ENCODE results near the gene TPPP.
"Not testable (repeated sequence)": the region's sequence is repeated elsewhere in the genome, so short reads cannot be mapped to it uniquely, and the experiment has no call there.

The TPPP gene

DNA sequence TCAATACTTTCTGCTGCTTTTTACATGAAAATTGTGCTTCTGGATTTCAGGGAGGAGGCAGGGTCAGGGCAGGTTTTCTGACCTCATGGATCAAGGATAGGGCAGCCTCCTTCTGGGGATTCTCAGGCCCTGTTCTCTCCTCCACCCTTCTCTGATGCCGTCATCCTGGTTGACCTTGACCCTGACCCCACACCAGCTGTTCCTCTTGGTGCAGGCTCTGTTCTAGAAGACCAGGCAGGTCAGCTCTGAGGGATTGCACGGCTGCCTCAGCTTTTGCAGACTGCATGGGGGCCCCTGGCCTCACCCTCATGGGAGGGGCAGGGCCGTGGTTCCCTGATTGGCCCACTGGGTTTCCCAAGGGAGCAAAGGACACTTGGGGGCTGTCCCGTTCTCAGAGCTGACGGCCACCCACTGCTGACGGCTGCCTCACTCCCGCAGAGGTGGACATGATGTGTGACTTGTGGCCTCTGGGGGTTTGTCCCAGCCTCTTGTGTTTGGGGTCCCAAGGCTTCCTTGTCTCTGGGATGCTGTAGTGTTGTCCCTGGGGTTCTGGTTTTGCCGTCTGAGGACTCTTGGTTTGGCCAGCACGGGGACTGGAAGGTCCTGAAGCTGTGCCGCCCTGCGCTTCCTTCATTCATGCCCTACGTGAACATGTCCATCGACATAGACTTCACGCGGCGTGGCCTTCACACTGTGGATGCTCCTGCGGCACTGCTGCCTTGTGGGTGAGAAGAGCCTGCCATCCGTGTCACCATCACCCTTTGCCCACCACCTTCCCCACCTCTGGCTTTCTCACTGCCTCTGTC is 46.6 kb downstream of the TPPP start:
- DNase-seq (ENCODE audit: low read depth in 1 of 2, low spot score in 1 of 2) = no peak

DNA sequence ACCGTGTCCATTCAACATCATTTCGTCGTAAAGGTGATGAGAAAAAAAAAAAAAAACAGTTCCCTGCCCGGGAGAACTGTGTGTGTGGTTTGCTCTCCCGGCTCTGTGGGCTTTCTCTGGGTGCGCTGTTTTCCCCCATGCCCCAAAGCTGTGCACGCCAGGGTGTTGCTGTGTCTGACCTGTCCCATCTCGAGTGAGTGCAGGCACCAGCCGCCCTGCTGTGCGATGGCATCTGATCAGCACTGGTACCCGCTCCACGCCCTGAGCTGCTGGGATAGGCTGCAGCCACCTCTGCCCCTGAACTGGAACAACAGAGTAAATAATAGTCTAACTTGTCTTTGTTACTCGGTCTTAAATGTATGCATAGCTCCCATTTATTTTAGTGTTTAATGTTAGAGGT is 47.7 kb downstream of the TPPP start:
- no peak for DNase-seq (ENCODE audit: low read depth in 1 of 2, low spot score in 1 of 2)

DNA sequence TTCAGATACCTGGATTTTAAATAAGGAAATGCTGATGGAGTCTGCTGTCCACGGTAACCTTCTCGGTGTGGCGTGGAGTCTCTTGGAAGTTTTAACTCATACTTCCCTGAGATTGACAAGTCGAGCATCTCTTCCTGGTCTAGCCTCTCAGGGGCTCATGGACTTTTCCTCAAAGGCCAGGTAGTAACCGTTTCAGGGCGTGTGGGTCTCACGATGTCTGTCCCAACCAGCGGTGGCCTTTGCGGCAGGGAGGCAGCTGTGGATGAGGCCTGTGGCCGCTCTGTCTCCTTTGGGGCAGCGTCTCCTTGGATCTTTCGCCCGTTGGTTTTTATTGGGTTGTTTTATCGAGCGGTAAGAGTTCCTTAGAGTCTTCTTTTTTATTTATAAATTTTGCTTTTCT is 48.2 kb downstream of the TPPP start:
- DNase-seq (ENCODE audit: low read depth in 1 of 2, low spot score in 1 of 2) = no peak

DNA sequence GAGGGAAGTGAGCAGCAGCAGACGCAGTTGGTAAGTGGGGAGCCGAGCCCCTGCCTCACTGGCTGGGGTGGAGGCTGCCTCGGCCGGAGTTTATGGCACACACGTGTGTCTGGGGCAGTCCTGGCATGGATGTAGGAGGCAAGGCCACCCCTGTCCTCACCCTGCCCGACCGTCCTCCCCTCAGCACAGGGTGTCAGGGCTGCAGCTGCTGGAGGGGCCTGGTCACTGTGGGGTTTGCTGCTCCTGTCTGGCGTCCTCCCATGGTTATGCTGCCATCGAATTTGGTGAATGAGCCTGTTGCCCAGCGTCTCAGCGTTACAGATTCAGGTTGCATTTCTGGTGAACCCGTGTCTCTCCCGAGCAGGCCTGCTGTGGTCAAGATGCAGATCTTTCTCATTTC is 48.6 kb downstream of the TPPP start:
- DNase-seq (ENCODE audit: low read depth in 1 of 2, low spot score in 1 of 2) = no peak

DNA sequence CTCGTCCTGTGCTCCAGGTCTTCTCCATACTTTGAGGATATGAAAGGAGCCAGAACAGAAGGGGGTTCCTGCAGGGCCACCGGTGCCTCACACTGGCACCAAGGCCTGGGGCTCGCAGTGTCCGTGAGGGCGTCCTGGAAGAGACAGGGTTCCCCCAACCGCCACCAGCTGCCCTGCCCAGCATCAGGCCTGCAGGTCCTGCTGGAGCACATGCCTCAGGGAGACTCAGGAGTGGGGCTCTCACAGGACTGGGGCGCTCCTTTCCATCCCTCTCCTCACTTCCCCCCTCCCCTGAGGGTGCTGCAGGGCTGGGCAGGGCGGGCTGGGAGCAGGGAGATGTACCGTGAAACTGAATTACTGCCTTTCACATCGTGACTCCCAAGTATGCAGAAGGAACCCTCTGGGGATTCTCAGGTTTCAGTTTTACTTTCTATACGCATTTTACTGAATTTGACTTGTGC is 49.3 kb downstream of the TPPP start:
- DNase-seq (ENCODE audit: low read depth in 1 of 2, low spot score in 1 of 2) = no peak

DNA sequence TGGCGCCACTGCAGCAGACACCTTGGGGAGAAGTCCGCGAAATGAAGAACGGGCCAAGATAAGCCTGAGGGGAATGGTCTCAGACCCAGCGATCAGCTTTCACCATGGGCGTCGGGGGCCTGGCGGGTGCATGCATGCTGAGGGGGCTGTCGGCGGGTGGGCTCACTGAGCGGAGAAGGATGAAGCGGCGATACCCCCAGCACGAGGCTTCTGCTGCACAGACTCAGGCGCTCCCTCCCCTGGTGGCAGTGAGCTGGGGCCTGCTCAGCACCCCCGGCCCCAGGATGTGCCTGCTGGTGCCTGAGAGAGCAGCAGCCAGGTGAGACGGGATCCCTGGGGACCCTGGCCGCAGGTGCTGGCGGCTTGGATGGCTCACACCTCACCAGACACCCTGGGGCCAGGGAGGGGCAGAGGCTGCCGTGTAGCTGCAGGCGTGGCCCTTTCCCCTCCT is 49.8 kb downstream of the TPPP start:
- no peak for DNase-seq (ENCODE audit: low read depth in 1 of 2, low spot score in 1 of 2)

DNA sequence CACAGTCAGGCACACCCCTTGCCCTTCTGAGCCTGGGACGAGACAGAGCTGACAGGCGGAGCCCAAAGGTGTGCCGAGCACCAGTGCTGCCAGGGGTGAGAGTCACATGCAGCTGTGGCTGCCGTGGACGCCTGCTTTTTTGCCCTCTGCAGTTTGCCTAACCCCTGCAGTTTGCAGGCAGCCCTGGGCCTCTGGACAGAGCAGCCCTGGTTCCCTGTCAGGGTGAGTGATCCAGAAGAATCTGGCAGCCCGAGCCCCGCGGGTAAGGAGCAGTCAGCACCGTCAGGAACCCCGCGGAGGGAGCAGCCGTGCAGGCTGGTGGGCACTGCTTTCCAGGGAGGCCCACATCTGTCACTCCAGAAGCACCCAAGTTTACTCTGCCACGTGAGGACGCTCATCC is 50.7 kb downstream of the TPPP start:
- no peak for DNase-seq (ENCODE audit: low read depth in 1 of 2, low spot score in 1 of 2)

DNA sequence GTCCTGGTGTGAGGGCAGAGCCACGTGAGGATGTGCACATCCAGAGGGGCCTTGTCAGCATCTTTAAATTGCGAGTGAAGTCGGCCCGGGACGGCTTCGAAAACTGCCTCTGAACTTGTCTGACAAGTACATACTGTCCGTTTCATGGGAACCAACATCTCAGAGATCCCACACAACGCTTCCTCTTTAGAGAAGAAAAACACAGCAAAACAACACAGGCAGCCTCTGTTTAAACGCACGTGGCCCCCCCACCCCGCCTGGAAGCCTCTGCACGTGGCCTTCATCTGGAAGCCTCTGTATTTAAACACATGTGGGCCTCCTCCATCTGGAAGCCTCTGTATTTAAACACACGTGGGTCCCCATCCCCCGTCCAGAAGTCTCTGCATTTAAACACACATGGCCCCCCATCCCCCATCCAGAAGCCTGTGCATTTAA is 51.8 kb downstream of the TPPP start:
- DNase-seq (ENCODE audit: low read depth in 1 of 2, low spot score in 1 of 2) = no peak

DNA sequence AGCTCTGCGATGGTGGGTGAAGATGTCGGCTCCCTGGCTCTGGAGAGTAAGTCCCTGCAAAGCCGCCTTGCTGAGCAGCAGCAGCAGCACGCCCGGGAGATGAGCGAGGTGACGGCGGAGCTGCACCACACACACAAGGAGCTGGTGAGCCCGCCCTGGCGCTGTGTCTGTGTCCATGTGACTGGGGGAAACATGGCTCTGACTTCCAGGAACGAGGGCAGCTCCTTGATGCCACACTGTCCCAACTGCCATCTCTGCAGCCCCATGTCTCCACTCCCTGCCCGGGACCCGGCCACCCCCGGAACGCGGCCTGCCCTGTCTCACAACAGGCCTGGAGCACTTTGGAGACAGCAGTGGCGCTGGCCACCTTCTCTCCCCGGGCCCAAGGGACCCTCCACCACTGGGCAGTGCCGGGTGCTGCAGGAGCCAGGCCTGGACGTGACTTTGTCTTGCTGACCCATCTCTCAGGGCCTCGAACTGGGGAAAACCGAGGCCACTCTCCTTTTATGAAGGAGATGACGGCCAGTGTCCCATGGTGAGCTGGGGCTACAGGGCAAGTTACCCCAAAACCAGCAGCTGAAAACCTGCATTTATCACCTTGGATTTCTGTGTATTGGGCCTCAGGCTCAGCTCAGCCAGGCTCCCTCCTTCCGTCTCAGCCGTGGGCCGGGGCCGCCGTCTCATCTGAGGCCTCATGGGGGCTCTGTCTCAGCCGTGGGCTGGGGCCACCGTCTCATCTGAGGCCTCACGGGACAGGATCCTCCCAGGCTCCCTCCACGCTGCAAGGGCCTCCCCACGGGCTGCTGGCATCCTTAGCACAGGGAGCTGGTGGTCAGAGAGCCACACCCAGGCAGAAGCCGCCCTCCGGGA is 52.5 kb downstream of the TPPP start:
- DNase-seq (ENCODE audit: low read depth in 1 of 2, low spot score in 1 of 2) = no peak

DNA sequence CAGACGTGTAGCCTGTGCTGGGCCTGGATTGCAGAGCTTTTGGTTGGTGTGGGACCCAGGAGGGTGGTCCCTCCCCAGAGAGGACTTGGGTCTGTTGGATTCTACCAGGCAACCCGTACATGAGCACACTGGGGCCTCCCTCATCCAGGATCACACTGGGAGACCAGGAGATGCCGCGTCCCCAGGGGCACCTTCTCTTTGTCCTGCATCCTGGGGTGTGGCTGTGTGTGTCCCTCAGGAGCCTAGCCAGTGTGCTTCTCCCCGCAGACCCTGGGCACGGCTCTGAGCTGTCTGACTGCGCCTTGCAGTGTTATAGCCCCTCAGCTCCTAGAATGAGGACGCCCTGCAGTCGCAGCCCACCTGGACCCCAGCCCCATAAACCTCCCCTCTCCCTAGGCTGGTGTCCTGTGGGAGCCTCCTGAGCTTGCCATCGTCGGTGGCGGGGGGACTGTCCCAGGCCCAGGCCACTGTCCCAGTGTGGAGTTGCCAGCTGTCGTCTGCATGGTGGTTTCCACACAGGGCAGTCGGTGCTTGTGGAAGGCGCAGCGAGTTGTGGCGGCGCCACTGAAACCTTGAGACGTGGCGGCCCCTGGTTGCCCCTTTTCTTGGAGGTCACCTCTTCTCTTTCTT is 53.5 kb downstream of the TPPP start:
- no peak for DNase-seq (ENCODE audit: low read depth in 1 of 2, low spot score in 1 of 2)

DNA sequence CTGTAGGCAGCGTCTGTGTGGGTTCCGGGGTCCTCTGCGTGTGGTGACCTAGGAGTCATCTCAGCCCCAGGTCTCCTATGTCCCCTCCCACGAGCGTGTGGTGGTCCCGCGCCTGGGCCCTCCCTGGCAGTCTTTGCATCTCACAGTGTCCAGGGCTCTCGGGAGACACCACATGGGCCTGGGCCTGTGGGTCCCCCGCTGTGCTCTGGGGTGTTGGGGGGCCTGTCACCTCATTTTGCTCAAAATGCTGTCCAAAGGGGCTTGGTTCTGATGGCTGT is 54.0 kb downstream of the TPPP start:
- no peak for DNase-seq (ENCODE audit: low read depth in 1 of 2, low spot score in 1 of 2)

DNA sequence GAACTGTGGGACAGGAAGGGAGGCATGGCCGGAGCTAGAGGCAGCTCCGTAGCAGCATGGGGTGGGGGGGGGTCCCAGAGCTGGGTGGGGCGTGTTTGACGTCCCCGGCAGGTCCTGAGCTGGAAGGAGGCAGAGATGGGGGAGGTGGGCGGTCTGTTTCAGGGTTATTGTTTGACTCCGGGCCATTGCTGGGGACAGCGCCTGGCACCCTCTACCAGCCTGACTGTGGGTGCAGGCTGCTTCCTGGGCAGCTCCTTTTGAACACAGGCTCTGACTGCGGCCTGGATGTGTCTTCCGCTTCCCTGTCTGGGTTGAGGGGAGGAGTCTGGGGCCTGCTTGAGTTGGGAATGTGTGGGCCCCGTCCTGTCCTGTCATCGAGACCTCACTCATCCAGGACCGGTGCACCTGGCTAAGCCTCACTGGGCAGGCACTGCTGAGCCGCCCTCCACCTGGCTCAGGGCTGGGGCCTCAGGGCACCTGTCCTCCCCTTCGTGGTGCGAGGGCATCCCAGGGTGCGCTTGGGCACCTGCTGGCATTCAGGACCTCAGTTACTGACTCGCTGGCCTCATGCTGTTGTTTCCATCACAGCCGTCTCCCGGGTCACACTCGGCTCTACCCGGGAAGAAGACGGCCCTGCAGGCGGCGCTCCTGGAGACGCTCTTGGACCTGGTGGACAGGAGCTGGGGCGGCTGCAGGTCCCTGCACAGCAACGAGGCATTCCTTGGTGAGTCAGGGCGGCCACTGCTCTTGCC is 54.5 kb downstream of the TPPP start:
- no peak for DNase-seq (ENCODE audit: low read depth in 1 of 2, low spot score in 1 of 2)

DNA sequence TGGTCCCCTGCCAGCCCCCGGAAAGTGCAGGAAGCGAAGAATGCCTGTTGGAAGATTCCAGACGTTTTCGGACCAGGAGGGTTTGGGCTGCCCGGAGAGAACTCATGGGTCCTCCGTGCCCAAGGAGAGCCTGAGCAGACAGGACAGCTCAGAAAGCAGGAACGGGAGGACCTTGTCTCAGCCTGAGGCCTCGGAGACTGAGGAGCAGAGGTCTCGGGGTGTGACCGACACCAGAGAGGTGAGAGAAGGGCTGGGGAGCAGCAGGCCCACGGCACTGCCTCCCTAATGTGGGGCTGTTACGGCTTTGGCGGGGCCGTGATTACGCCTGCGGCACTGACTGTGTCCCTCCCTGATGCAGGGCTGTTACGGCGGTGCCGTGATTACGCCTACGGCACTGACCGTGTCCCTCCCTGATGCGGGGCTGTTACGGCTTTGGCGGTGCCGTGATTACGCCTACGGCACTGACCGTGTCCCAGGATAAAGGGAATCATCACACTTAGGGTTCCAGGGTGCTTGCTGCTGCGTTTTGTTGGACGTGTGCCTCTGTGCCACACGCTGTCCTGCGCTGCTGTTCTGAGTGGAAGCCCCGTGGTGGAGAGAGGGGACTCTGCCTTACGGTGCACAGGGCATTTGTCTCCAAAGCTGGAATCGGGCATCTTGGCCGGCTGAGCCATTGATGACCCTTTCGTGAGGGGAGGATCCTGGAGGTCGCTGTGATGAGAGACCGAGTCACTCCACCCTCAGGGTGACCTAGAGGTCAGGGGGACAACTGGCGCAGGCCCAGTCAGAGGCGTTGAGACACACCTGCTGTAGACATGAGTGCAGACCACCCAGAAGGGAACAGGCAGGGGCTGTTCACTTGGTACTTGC is 55.3 kb downstream of the TPPP start:
- no peak for DNase-seq (ENCODE audit: low read depth in 1 of 2, low spot score in 1 of 2)

DNA sequence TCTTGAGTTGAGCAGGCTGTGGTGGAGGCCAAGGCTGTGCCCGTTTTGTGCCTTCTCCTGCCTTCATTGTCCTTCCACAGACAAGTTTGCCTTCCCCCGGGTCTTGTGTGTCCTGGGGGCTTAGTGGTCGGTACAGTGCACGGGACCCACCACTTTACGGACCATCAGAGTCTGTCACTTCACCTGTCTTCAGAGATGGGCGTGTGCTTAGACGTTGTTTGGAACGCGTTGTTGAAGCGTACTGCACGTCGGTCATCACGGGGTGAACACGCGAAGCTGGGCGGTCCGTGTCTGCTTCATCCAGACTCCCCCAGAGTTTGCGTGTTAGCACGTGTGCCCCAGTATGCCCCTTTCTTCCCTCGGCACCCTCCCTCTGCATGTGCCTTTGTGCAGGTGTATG is 56.2 kb downstream of the TPPP start:
- DNase-seq (ENCODE audit: low read depth in 1 of 2, low spot score in 1 of 2) = no peak

DNA sequence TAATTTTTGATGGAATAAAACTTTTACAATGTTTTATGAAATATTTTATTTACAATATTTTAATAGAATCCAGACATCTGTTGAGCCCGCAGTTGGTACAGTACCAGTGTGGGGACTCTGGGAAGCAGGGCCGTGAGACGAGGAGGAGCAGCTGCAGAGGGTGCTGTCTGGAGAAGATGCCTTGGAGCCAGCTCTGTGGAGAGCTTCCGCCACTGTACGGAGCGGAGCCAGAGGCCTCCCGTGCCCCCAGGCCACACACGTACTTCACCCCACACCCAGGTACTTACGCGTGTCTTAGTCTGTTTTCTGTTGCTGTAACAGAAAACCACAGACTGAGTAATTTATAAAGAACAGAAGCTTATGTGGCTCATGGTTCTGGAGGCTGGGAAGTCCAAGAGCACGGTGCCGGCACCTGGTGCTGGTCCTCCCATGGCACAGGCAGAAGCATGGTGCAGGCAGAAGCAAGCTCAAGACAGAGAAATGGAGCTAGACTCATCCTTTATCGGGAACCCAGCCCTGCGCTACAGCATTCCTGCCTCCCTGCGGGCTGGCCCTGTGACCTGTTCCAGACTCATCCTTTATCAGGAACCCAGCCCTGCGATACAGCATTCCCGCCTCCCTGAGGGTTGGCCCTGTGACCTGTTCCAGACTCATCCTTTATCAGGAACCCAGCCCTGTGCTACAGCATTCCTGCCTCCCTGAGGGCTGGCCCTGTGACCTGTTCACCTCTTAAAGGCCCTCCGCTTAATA is 57.7 kb downstream of the TPPP start:
- DNase-seq (ENCODE audit: low read depth in 1 of 2, low spot score in 1 of 2) = no peak

DNA sequence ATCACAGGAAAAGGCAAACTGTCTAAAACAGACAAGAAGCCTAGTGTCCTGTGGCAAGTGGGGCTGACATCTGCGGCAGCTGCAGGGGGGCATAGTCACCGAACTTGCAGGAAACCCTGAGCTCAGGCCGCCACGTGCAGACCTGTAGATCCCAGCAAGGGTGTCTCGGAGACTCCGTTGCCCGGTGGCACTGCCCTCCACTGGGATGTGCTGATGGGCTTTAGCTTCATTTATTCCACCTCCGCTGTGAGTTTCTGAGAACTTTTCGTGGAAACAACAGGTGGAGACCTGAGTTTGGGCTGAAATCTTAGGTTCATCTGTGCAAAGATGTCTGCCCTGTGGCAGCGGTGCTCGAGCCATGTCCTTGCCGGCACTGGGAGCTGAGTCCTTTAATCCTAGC is 59.0 kb downstream of the TPPP start:
- DNase-seq (ENCODE audit: low read depth in 1 of 2, low spot score in 1 of 2) = no peak

DNA sequence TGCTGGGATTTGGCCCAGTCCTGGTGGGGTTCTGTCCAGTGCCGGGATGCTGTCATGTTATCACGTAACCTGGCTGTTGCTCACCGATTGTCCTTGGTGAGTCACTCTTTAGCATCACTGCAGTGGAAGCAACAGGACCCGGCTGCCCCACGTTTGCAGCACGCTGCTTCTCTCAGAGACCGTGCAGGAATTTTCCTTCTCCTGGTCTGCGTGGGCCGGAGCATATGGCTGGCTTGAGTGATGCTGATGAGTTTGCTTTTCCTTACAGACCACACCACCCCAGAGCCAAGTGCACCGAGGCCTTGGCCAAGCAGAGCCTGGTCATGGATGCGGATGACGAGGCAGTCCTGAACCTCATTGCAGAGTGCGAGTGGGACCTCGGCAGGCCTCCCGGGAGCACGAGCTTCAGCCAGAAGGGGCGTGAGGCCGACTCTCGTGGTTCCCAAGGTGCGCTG is 59.6 kb downstream of the TPPP start:
- DNase-seq (ENCODE audit: low read depth in 1 of 2, low spot score in 1 of 2) = no peak

DNA sequence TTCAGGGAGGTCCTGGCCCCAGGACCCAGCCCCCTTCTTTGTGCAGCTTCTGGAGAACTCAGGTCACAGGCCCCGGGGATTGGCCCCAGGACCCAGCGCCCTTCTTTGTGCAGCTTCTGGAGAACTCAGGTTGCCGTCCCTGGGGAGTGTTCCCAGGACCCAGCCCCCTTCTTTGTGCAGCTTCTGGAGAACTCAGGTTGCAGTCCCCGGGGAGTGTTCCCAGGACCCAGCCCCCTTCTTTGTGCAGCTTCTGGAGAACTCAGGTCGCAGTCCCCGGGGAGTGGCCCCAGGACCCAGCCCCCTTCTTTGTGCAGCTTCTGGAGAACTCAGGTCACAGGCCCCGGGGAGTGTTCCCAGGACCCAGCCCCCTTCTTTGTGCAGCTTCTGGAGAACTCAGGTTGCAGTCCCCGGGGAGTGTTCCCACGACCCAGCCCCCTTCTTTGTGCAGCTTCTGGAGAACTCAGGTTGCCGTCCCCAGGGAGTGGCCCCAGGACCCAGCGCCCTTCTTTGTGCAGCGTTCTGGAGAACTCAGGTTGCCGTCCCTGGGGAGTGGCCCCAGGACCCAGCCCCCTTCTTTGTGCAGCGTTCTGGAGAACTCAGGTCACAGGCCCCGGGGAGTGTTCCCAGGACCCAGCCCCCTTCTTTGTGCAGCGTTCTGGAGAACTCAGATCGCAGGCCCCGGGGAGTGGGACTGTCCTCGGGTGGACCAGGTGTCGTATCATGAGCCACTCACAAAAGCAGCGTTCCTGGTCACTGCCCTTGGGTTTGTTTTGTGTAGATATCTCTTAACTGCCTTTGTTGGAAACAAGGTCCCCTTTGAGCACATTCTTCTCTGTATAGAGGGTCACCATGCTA is 64.6 kb downstream of the TPPP start:
- DNase-seq (ENCODE audit: low read depth in 1 of 2, low spot score in 1 of 2) = not testable (repeated sequence)

DNA sequence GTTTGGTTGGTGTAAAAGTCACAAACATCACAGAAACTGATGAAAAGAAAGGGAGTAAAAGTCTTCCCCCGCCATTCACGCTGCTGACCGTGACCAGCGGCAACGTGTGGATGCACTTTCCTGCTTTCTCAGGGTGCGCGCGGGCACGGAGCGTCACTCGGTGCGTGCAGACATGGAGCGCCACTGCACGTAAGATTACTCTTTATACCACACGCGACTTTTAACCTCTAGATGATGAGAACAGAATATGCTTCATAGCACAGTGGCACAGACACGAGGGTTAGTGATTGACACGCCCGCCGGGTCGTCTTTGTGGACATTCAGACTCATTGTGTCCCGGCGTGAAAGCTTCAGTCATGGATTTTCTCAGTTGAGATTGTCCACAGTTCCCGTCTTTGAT is 65.3 kb downstream of the TPPP start:
- DNase-seq (ENCODE audit: low read depth in 1 of 2, low spot score in 1 of 2) = no peak

All from stimulated activated CD4-positive, alpha-beta T cell treated with anti-CD3 and anti-CD28 coated beads, Interleukin-15, amount 100 ng/mL, for 1 hour (primary cell).